B cell (primary cell): ENCODE results near the gene RUNDC3A. TPM values are rescaled to one million over a fixed set of nuclear protein-coding genes. Genes with fewer than 3 reads are reported as not detected.

ENCODE experiments used
- ATAC-seq: fragments of 200-7000 bp; cut with Tn5 transposase; one replicate; pipeline ENCODE4 v1.10.0; 2021; ENCODE audit warnings: low read depth, mild to moderate bottlenecking, moderate number of reproducible peaks, moderate library complexity
- CTCF ChIA-PET: fragments of 350-600 bp; sonication (Branson Sonifier 250); formaldehyde crosslinking; loops from one replicate; lab custom pipeline; 2021; ENCODE audit warnings: antibody characterized with exemption, inconsistent platforms; lab: Charles Lee
- POLR2A ChIA-PET: fragments of 350-600 bp; sonication (Branson Sonifier 250); formaldehyde crosslinking; loops from one replicate; lab custom pipeline; 2021; ENCODE audit warnings: antibody characterized with exemption; lab: Charles Lee
- DNase-seq: peaks from one replicate; pipeline ENCODE4 v3.0.0; 2013
- H2AFZ ChIP-seq: 2 replicates; pipeline ENCODE4 v1.6.1; 2012; ENCODE audit warnings: mild to moderate bottlenecking, low read depth, low read length; ENCODE audit not compliant: insufficient read depth, poor library complexity, severe bottlenecking
- H3K27ac ChIP-seq, 2 donors: 1 replicate in 1 of 2; 2 replicates in 1 of 2; pipeline ENCODE4 v1.5.1; 2012 to 2013; ENCODE audit warnings: low read length in 2 of 2, mild to moderate bottlenecking in 2 of 2, moderate library complexity in 1 of 2
- H3K27me3 ChIP-seq, 4 experiments: fragments of 200-600 bp in 1 of 4; sonication (generic) in 1 of 4; replicated peaks in 1 of 4; 1 replicate in 2 of 4; 2 replicates in 2 of 4; pipeline versions ENCODE4 v1.6.1 to v1.7.0; 2013 to 2016; ENCODE audit warnings: low read length in 3 of 4, mild to moderate bottlenecking in 2 of 4, mixed read lengths in 1 of 4, moderate library complexity in 1 of 4; ENCODE audit not compliant: insufficient read depth in 4 of 4, control insufficient read depth in 3 of 4; ENCODE audit errors: control extremely low read depth in 1 of 4
- H3K36me3 ChIP-seq, 2 experiments: replicated peaks in 1 of 2; 1 replicate in 1 of 2; 2 replicates in 1 of 2; pipeline versions ENCODE4 v1.6.1 to v1.7.1; 2013; ENCODE audit warnings: low read length in 1 of 2; ENCODE audit not compliant: insufficient read depth in 2 of 2, control insufficient read depth in 1 of 2; ENCODE audit errors: control extremely low read depth in 1 of 2, extremely low read depth in 1 of 2
- H3K4me1 ChIP-seq, 2 donors: fragments of 200-600 bp in 1 of 2; sonication (generic) in 1 of 2; 1 replicate in 1 of 2; 2 replicates in 1 of 2; pipeline versions ENCODE4 v1.5.1 to v1.6.1; 2013 to 2017; ENCODE audit warnings: low read length in 2 of 2; ENCODE audit not compliant: control insufficient read depth in 2 of 2, insufficient read depth in 2 of 2
- H3K4me2 ChIP-seq: replicated peaks from 2 replicates; pipeline ENCODE3; 2012; ENCODE audit warnings: mild to moderate bottlenecking, low read depth, low read length; ENCODE audit not compliant: poor library complexity, severe bottlenecking
- H3K4me3 ChIP-seq, 5 experiments: fragments of 200-600 bp in 1 of 5; sonication (generic) in 1 of 5; 1 replicate in 3 of 5; 2 replicates in 2 of 5; pipeline versions ENCODE4 v1.5.1 to v1.7.0; 2011 to 2016; ENCODE audit warnings: low read length in 4 of 5, mild to moderate bottlenecking in 4 of 5, low read depth in 2 of 5, control low read depth in 1 of 5, moderate library complexity in 1 of 5; ENCODE audit not compliant: insufficient read depth in 1 of 5; ENCODE audit errors: control extremely low read depth in 1 of 5, extremely low read depth in 1 of 5
- H3K79me2 ChIP-seq: fragments of 200-600 bp; sonication (generic); one replicate; pipeline ENCODE4 v1.6.0; 2016; ENCODE audit warnings: low read length; ENCODE audit not compliant: control insufficient read depth, insufficient read depth
- H3K9ac ChIP-seq: fragments of 200-600 bp; sonication (generic); 2 replicates; pipeline ENCODE4 v1.6.1; 2017; ENCODE audit warnings: mild to moderate bottlenecking, low read length, moderate library complexity
- H3K9me3 ChIP-seq, 3 donors: one replicate each; pipeline versions ENCODE4 v1.6.1 to v1.7.1; 2013; ENCODE audit warnings: low read length in 2 of 3; ENCODE audit not compliant: control insufficient read depth in 2 of 3, insufficient read depth in 1 of 3; ENCODE audit errors: control extremely low read depth in 1 of 3
- H4K20me1 ChIP-seq: 2 replicates; pipeline ENCODE4 v1.6.0; 2012; ENCODE audit warnings: mild to moderate bottlenecking, low read length; ENCODE audit not compliant: insufficient read depth, control insufficient read depth, poor library complexity, severe bottlenecking
- H3K27ac Mint-ChIP-seq: one replicate; pipeline ENCODE4 v1.8.0; 2021; ENCODE audit warnings: mixed read lengths
- H3K27me3 Mint-ChIP-seq: one replicate; pipeline ENCODE4 v1.8.0; 2021; ENCODE audit warnings: mixed read lengths
- H3K4me1 Mint-ChIP-seq: one replicate; pipeline ENCODE4 v1.8.0; 2021; ENCODE audit warnings: mixed read lengths
- H3K4me3 Mint-ChIP-seq: one replicate; pipeline ENCODE4 v1.8.0; 2021; ENCODE audit warnings: mixed read lengths
- H3K9me3 Mint-ChIP-seq: one replicate; pipeline ENCODE4 v1.8.0; 2022; ENCODE audit warnings: mixed read lengths; ENCODE audit not compliant: insufficient read depth
- EZH2 ChIP-seq: IDR thresholded peaks from 2 replicates; pipeline ENCODE4 v1.6.1; 2012; ENCODE audit warnings: borderline replicate concordance, low read depth, mild to moderate bottlenecking, moderate library complexity, low read length; ENCODE audit not compliant: insufficient read depth, poor library complexity, severe bottlenecking
- whole genome bisulfite sequencing: methylation state at CpG from one replicate; pipeline ENCODE4 v1.1.5; 2013; ENCODE audit warnings: missing lambda C conversion rate; ENCODE audit not compliant: insufficient coverage; 5-methylcytosine and 5-hydroxymethylcytosine counted together
- intact Hi-C: fragments of 100-400 bp; cut with micrococcal nuclease; formaldehyde crosslinking; loops from one replicate; pipeline ENCODE4 v1.10.0; 2022
- polyA plus RNA-seq: library from polyadenylated mRNA; depleted of rRNA; stranded (reverse); fragments of >200 nt; gene quantifications from 2 replicates; pipeline ENCODE4 v1.2.3, GENCODE V29; 2012
- total RNA-seq, 2 donors: library from RNA; stranded (reverse); fragments of 120-200 nt in 1 of 2; gene quantifications; 1 replicate in 1 of 2; 2 replicates in 1 of 2; pipeline versions ENCODE4 v1.2.3 to v1.2.4, GENCODE V29; 2013 to 2022
- TF ChIP-seq, protein P1 (sequence below): fragments of 200-600 bp; IDR thresholded peaks from one replicate; pipeline ENCODE4 v1.8.0; 2022; ENCODE audit warnings: antibody characterized with exemption, mild to moderate bottlenecking

RUNDC3A gene
- total and polyA plus RNA-seq, 2 donors (not counting 1 experiment from before 2014, with no cell fraction given), result 0.19 TPM; not detected in 1

GRCh38 chr17:44355642-44356099 lies 47.3 kb downstream of the RUNDC3A start:
- Histone ChIP-seq H2AFZ (no peak overlapping the region), H3K4me2 (no peak overlapping the region), H3K4me1 (peaks cover 4 to 9% of the 10 kb centered on the region in 2 donors), H3K27ac (no peak overlapping the region), H3K4me3 (no peak overlapping the region), H3K79me2 (no peaks in the 10 kb centered on the region), H3K9ac (no peak overlapping the region), H4K20me1 (peaks cover 20% of the 10 kb centered on the region), H3K9me3 (no peaks in the 10 kb centered on the region), H3K36me3 (peaks cover 0 to 25% of the 10 kb centered on the region in 2 experiments), H3K27me3 (no peaks in the 10 kb centered on the region)
- Mint-ChIP-seq H3K27me3 (peaks cover 4% of the 10 kb centered on the region), H3K27ac (no peak overlapping the region), H3K4me3 (no peak overlapping the region), H3K4me1 (peaks cover 15% of the 10 kb centered on the region), H3K9me3 (no peaks in the 10 kb centered on the region)
- intact Hi-C loops, result no loop called here
- POLR2A ChIA-PET, result no interaction called here
- no peak for DNase-seq
- TF ChIP-seq, protein P1, sequence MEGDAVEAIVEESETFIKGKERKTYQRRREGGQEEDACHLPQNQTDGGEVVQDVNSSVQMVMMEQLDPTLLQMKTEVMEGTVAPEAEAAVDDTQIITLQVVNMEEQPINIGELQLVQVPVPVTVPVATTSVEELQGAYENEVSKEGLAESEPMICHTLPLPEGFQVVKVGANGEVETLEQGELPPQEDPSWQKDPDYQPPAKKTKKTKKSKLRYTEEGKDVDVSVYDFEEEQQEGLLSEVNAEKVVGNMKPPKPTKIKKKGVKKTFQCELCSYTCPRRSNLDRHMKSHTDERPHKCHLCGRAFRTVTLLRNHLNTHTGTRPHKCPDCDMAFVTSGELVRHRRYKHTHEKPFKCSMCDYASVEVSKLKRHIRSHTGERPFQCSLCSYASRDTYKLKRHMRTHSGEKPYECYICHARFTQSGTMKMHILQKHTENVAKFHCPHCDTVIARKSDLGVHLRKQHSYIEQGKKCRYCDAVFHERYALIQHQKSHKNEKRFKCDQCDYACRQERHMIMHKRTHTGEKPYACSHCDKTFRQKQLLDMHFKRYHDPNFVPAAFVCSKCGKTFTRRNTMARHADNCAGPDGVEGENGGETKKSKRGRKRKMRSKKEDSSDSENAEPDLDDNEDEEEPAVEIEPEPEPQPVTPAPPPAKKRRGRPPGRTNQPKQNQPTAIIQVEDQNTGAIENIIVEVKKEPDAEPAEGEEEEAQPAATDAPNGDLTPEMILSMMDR, result no peak
- TF ChIP-seq EZH2, result no peak
- ATAC-seq, result no peak
- 79% methylated on average over 14 of the region's 17 CpGs for WGBS
- CTCF ChIA-PET, result interaction anchor here (1.4 to 10.1 kb wide), 9 partner anchors 7 to 412 kb away, joined by 3 to 117 read pairs (median 16); partner anchors contain the start of genes FAM171A2, GRN and SLC25A39

- Mint-ChIP-seq H3K27ac (no peak overlapping the region), H3K4me3 (no peak overlapping the region), H3K4me1 (peaks cover 13% of the 10 kb centered on the region), H3K27me3 (peaks cover 4% of the 10 kb centered on the region), H3K9me3 (no peaks in the 10 kb centered on the region)
- WGBS, result 88% methylated on average over 10 of the region's 11 CpGs
- H4K20me1 ChIP-seq, result peaks cover 16% of the 10 kb centered on the region
- H3K9ac ChIP-seq, result no peak overlapping the region
- intact Hi-C loops, result no loop called here
- no peaks in the 10 kb centered on the region for H3K9me3 ChIP-seq
- ATAC-seq (no peak), DNase-seq (no peak)
- POLR2A ChIA-PET, result interaction anchor here (0.7 kb wide), 2 partner anchors 9 to 245 kb away, joined by 3 to 4 read pairs; no protein-coding TSS in a partner anchor
- no peak overlapping the region for H2AFZ ChIP-seq
- no peak overlapping the region for H3K27ac ChIP-seq
- peaks cover 0 to 19% of the 10 kb centered on the region in 2 experiments for H3K36me3 ChIP-seq
- H3K4me3 ChIP-seq, result no peak overlapping the region
- H3K27me3 ChIP-seq, result no peaks in the 10 kb centered on the region
- TF ChIP-seq, protein P1, result no peak
- no peak for TF ChIP-seq EZH2
- CTCF ChIA-PET, result interaction anchor here (0.6 to 10.1 kb wide), 5 partner anchors 11 to 146 kb away, joined by 3 to 117 read pairs (median 16); partner anchors contain the start of gene SLC25A39
- peaks cover 4 to 8% of the 10 kb centered on the region in 2 donors for H3K4me1 ChIP-seq
- H3K79me2 ChIP-seq, result no peaks in the 10 kb centered on the region
- H3K4me2 ChIP-seq, result no peak overlapping the region
Observed at GRCh38 chr17:44356241-44356640, 47.8 kb downstream of the RUNDC3A start.
